ENCODE data around the gene ADGRB3.

The ADGRB3 gene

DNA sequence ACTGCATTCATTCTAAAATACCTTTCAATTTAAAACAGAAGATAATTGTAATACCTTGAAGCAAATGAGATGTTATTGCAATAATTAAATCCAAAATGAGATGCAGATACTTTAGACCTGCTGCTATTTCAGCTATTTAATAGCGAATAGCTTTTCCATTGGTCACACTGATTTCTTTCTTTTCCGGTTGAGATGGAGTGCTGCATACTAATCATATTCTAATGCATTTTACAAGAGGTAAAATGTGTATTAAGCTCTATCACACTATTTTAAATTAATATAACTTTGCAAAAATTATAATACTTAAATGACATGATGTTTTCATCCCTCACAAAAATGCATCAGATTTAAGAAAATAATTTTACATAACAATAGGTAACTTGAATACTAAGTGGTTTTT, 74.0 kb downstream of the ADGRB3 start:
- DNase-seq (ENCODE audit: low read depth), result no peak

GRCh38 chr6:68709882-68710281, 74.8 kb downstream of the ADGRB3 start:
- DNase-seq (ENCODE audit: low read depth), result no peak

- DNase-seq (ENCODE audit: low read depth), result no peak
Observed at GRCh38 chr6:68710496-68710895, 75.4 kb downstream of the ADGRB3 start.

DNA sequence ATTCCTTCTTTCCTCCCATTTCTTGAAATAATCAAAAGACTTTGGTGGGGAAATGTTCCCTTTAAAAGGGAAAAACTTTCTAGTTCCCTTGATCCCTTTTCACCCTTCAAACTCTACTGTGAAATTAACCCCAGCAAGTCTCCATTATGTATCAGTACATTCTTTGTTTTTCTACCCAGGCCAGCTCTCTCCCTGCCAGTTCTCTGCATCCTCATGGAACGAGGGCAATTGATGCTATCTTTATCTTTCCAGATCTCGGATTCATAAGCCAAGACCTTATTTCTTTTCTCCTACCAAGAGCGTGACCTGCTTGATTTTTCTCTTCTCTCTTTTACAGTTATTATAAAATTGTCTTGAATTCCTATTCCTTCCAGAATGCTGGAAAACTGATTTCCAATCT, 75.8 kb downstream of the ADGRB3 start:
- DNase-seq (ENCODE audit: low read depth), result no peak

DNA sequence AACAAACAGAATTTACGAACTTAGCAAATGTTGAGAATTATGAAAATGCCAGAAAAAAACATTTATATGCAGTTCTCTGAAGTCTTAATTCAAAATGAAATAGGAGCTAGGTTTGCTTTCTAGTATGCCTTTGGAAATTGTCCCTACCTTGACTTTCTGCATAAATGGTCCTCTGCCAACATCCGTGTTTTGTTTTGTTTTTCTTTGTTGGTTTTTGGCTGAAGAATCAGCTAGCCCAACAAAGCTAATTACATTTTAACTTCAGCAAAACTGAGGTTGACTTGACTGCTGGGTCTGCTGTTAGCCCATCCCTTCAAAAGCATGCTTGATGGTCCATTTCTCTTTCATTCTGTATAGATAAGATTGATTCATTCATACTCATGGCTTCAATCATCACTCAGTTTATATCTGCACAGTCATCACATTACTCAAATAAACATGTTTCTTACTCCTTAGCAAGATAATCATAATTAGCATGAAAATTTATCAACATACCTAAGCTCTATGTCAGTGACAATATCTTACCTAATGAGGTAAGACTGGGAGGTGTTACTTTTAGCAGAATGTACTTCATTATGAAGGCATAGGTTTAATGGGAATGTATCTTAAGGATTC, 76.4 kb downstream of the ADGRB3 start:
- no peak for DNase-seq (ENCODE audit: low read depth)

- no peak for DNase-seq (ENCODE audit: low read depth)
Observed at GRCh38 chr6:68716620-68717019, 81.5 kb downstream of the ADGRB3 start.

DNA sequence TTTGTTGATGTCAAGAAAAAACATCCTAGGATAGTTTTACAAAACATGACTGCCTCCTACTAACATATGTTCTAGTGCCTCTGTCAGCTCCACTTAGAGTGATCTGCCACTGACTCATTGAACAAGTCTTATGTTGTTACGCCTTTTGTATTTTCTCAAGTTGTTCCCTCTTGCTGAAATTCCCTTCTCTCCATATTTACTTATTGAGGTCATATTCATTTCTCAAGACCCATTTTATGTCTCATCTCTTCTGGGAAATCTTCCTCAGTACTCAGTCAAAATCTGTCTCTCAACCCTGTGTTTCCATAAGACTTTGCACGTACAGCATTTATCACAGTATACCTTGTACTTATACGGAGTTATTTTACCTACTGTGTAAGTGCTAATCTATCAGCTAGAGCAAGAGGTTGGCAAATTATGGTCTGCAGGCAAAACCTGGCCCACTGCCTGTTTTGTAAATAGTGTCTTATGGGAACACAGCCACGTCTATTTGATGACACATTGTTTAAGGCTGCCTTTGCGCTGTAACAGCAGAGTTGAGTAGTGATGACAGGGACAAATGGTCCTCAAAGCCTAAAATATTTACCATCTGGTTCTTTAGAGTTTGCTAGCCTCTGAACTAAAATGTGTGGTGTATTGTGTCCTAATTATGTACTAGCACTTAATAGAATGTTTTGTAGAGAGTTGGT, 83.4 kb downstream of the ADGRB3 start:
- no peak for DNase-seq (ENCODE audit: low read depth)

DNA sequence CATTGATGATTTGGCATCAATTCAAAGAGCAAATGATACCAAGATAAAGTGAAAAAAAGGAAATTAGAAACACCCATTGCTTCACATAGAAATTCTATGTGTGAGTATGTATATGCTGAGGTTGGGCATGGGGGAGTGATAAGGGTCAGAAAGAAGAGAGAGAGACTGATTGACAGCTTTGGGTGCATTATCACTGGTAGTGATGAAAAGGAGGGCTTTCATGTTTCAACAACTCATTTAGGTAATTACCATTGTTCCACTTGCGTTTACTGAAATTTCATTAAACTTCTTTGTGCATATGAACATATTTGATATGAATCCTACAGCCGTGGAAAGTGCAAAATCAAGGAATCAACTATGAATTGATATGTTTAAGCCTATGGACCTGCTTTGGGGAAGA, 84.7 kb downstream of the ADGRB3 start:
- DNase-seq (ENCODE audit: low read depth), result no peak

- DNase-seq (ENCODE audit: low read depth), result no peak
Observed at GRCh38 chr6:68722891-68723527, 87.9 kb downstream of the ADGRB3 start.

GRCh38 chr6:68724060-68724459, 89.0 kb downstream of the ADGRB3 start:
- DNase-seq (ENCODE audit: low read depth), result no peak

DNA sequence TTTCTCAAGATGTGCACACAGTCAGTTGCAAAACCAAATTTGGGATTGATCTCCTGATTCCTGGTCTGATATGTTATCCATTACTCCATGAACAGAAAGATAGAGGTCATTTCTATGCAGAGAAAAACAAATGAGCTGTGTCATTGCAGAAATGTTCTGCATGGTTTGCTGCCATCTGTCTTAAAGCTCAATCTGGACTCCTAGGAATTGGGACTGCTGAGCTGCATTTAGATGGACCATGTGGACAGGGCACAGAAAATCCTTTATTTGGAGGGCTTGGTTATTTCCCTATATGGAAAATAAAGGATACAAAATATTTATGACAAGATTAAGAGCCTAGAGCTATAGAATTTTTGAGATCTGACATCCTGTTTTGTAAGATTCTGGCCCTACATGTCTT, 91.3 kb downstream of the ADGRB3 start:
- no peak for DNase-seq (ENCODE audit: low read depth)

DNA sequence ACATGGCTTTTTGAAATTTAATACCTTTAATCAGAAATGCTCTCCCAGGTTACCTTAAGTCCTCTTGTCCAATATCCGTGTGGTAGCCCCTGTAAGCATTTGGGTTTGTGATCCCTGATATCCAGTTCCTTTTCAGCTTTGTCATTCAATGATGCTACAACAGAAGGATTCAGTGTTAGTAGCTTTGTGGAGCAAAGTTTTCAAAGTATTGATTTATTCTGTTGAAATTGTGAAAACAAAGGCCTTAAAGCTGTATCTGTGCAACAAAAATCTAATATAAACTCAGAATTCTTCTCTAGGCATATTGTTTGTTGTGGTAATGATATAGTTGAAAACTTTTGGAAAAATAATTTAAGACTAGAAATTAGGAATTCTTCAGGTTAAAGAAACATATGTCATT, 91.9 kb downstream of the ADGRB3 start:
- DNase-seq (ENCODE audit: low read depth), result no peak

GRCh38 chr6:68727699-68728098, 92.6 kb downstream of the ADGRB3 start:
- DNase-seq (ENCODE audit: low read depth), result no peak

GRCh38 chr6:68728159-68728979, 93.3 kb downstream of the ADGRB3 start:
- DNase-seq (ENCODE audit: low read depth), result no peak

DNA sequence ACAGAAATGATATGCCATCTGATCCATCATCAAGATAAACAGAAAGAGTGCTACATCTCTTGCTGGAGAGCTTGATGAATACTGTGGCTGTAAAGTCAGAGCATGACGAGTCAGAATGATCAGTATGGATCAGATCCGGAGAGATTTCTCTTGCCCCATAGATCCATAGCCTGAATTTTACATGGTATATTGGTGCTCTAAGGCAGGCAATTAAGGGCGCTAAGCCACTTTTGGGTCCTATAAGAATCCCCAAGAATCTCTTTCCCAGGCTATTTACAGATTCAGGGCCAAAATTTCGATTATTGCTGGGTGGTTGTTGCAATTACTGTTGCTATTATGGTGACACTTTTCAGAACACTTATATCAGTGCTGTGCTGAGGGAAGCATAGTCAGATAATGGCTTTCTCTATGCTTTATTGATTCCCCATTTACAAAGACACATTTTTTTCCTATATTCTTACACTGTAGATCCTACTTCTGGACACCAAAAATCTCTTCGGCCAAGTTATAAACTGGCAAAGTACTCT, 94.4 kb downstream of the ADGRB3 start:
- no peak for DNase-seq (ENCODE audit: low read depth)

GRCh38 chr6:68730291-68731054, 95.4 kb downstream of the ADGRB3 start:
- DNase-seq (ENCODE audit: low read depth), result no peak

DNA sequence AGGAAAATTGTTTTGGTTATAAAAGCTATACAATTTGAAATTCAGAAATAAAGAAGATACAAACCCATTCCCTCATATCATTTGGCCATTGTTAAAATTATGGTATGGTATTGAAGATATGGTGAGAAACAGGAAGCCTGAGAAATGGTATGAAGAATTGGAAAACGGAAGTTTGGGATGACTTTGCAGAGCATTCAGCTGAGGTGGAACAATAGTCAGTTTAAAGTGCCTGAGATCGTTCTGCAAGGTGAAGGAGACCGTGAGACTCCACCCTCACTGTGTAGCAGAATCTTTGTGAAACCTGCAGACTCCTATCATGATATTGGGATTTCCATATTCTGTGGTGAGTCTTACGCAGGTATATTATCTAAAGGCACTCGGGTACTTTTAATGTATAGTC, 97.3 kb downstream of the ADGRB3 start:
- no peak for DNase-seq (ENCODE audit: low read depth)

- no peak for DNase-seq (ENCODE audit: low read depth)
Observed at GRCh38 chr6:68735866-68736265, 100.8 kb downstream of the ADGRB3 start.

DNA sequence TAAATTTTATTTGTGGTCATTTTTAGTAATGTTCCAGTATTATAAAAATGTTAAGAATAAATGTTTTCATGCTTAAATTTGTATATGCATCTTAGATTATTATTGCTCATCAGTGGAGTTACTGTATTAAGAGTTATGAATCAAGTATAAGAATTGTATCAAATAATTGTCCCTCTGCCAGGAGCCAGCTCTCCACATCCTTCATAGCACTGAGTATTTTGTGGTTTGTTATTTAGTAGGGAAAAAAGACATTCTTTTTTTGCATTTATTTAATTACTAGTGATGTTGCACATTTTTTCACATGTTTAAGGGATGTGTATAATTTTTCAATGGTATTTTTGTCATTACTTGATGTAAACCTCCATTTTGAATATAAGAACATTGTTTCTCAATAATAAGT, 102.0 kb downstream of the ADGRB3 start:
- no peak for DNase-seq (ENCODE audit: low read depth)

GRCh38 chr6:68738039-68738438, 103.0 kb downstream of the ADGRB3 start:
- DNase-seq (ENCODE audit: low read depth), result no peak

GRCh38 chr6:68740828-68741500, 105.9 kb downstream of the ADGRB3 start:
- no peak for DNase-seq (ENCODE audit: low read depth)
